Sigmoid colon (tissue), 7 donors: Measurements from ENCODE around the gene TCAP. TPM values are rescaled to one million over a fixed set of nuclear protein-coding genes. Genes with fewer than 3 reads are reported as not detected.
A peak's percentile ranks its signal among the peaks of the same experiment; 100 is the strongest.

ENCODE experiments used
- DNase-seq: peaks from one replicate; pipeline ENCODE4 v3.0.0-alpha.2; 2019
- H3K27ac ChIP-seq, 4 donors: fragments of 200-600 bp; sonication (generic); one replicate each; pipeline ENCODE4 v1.5.1; 2016 to 2019; ENCODE audit warnings: mild to moderate bottlenecking in 1 of 4
- H3K27me3 ChIP-seq, 3 donors: fragments of 200-600 bp; sonication (generic); one replicate each; pipeline ENCODE4 v1.5.1; 2019; ENCODE audit warnings: mild to moderate bottlenecking in 1 of 3
- H3K36me3 ChIP-seq, 4 donors: fragments of 200-600 bp; sonication (generic); one replicate each; pipeline ENCODE4 v1.5.1; 2016 to 2019
- H3K4me1 ChIP-seq, 4 donors: fragments of 200-600 bp; sonication (generic); one replicate each; pipeline ENCODE4 v1.5.1; 2017 to 2019
- H3K4me3 ChIP-seq, 4 donors: fragments of 200-600 bp; sonication (generic); one replicate each; pipeline ENCODE4 v1.5.1; 2017 to 2019; ENCODE audit warnings: mild to moderate bottlenecking in 2 of 4, moderate library complexity in 1 of 4
- H3K9me3 ChIP-seq, 4 donors: fragments of 200-600 bp in 3 of 4; sonication (generic) in 3 of 4; one replicate each; pipeline versions ENCODE4 v1.5.1 to v1.6.1; 2013 to 2019
- CTCF ChIP-seq, 4 experiments: fragments of 450-650 bp in 3 of 4; fragments of 200-600 bp in 1 of 4; IDR thresholded peaks; one replicate each; pipeline ENCODE4 v1.5.1; 2016 to 2019; ENCODE audit warnings: antibody characterized with exemption in 4 of 4, mild to moderate bottlenecking in 3 of 4, moderate library complexity in 2 of 4
- EP300 ChIP-seq, 4 donors: sonication (generic); formaldehyde crosslinking; IDR thresholded peaks; one replicate each; pipeline ENCODE4 v1.6.1; 2017; ENCODE audit warnings: antibody characterized with exemption in 4 of 4
- POLR2A ChIP-seq, 2 donors: fragments of 450-650 bp; IDR thresholded peaks; one replicate each; pipeline ENCODE4 v1.6.1; 2016; ENCODE audit warnings: antibody characterized with exemption in 2 of 2, mild to moderate bottlenecking in 2 of 2, moderate library complexity in 2 of 2
- POLR2AphosphoS5 ChIP-seq, 4 donors: sonication (generic); formaldehyde crosslinking; IDR thresholded peaks; one replicate each; pipeline ENCODE4 v1.6.1; 2017; ENCODE audit warnings: antibody characterized with exemption in 4 of 4
- WGBS, 2 donors: extraction: QIAGEN DNeasy Blood & Tissue Kit; methylation state at CpG; one replicate each; pipeline ENCODE4 v1.1.7; 2013; 5-methylcytosine and 5-hydroxymethylcytosine counted together
- intact Hi-C: fragments of 100-400 bp; cut with DNase I; formaldehyde crosslinking; loops from one replicate; pipeline ENCODE4 v1.15.1; 2023
- polyA plus RNA-seq, 3 donors: library from polyadenylated mRNA; stranded (reverse); fragments of 200-250 nt; gene quantifications; one replicate each; pipeline ENCODE4 v1.2.3, GENCODE V29; 2013
- total RNA-seq, 4 donors: library from RNA; depleted of rRNA; stranded (reverse); fragments of >200 nt; gene quantifications; one replicate each; pipeline ENCODE4 v1.1.0, GENCODE V29; 2016
- donor health status: healthy with polysubstance abuse.
- donor health status: Bipolar disorder and iron deficiency.
- donor health status: healthy.

TCAP gene
- total and polyA plus RNA-seq, 7 donors: 0.49 to 3.5 (median 1.1) TPM; not detected in 1

GRCh38 chr17:39632153-39632941 is 32.8 kb upstream of the TCAP start:
- WGBS, 2 donors: 7 to 36% methylated on average over 13 of the region's 13 CpGs
- H3K36me3 ChIP-seq: no peaks in the 10 kb centered on the region
- TF ChIP-seq POLR2A (IDR thresholded peaks at IDR 0.05) (peak in 1 of 2 donors; percentile 20), EP300 (IDR thresholded peaks at IDR 0.05) (no peak), POLR2AphosphoS5 (IDR thresholded peaks at IDR 0.05) (peak in 1 of 4 donors; percentile 14)
- peak overlapping the region in 3 of 4 donors; percentile 14 to 52 (median 38) for H3K27ac ChIP-seq
- peaks cover 0 to 29% (median 15%) of the 10 kb centered on the region in 4 donors for H3K4me1 ChIP-seq
- peaks cover 10 to 39% (median 29%) of the 10 kb centered on the region in 3 donors for H3K27me3 ChIP-seq
- no peak overlapping the region for H3K4me3 ChIP-seq
- DNase-seq: peak; percentile 72
- intact Hi-C loops: no loop called here
- no peaks in the 10 kb centered on the region for H3K9me3 ChIP-seq

GRCh38 chr17:39633570-39634183 is 31.5 kb upstream of the TCAP start:
- intact Hi-C loops: no loop called here
- 36 to 75% methylated on average over 8 of the region's 8 CpGs for WGBS, 2 donors
- DNase-seq: no peak
- no peak overlapping the region for H3K4me3 ChIP-seq
- H3K27me3 ChIP-seq: peaks cover 0 to 26% (median 17%) of the 10 kb centered on the region in 3 donors
- peak overlapping the region in 2 of 4 donors; percentile 0 to 55 for H3K27ac ChIP-seq
- H3K9me3 ChIP-seq: no peaks in the 10 kb centered on the region
- TF ChIP-seq CTCF (IDR thresholded peaks at IDR 0.05): no peak
- no peak for TF ChIP-seq POLR2AphosphoS5 (IDR thresholded peaks at IDR 0.05)
- no peak for TF ChIP-seq POLR2A (IDR thresholded peaks at IDR 0.05)
- TF ChIP-seq EP300 (IDR thresholded peaks at IDR 0.05): no peak
- H3K4me1 ChIP-seq: peaks cover 0 to 40% (median 25%) of the 10 kb centered on the region in 4 donors
- H3K36me3 ChIP-seq: no peaks in the 10 kb centered on the region

- Histone ChIP-seq H3K27me3 (peaks cover 0 to 19% (median 11%) of the 10 kb centered on the region in 3 donors), H3K36me3 (no peaks in the 10 kb centered on the region), H3K4me3 (no peak overlapping the region), H3K4me1 (peaks cover 0 to 48% (median 33%) of the 10 kb centered on the region in 4 donors), H3K27ac (peak overlapping the region in 2 of 4 donors; percentile 7 to 37), H3K9me3 (no peaks in the 10 kb centered on the region)
- 34 to 45% methylated on average over 2 of the region's 2 CpGs for WGBS, 2 donors
- intact Hi-C loops: no loop called here
- no peak for DNase-seq
- TF ChIP-seq POLR2A (IDR thresholded peaks at IDR 0.05): no peak
- TF ChIP-seq EP300 (IDR thresholded peaks at IDR 0.05): no peak
- no peak for TF ChIP-seq POLR2AphosphoS5 (IDR thresholded peaks at IDR 0.05)
- TF ChIP-seq CTCF (IDR thresholded peaks at IDR 0.05): peak; percentile 62 to 77 (median 64)
These were observed 30.7 kb upstream of the TCAP start for GRCh38 chr17:39634384-39634871.

GRCh38 chr17:39635614-39636176 is 29.5 kb upstream of the TCAP start:
- DNase-seq: no peak
- no peak overlapping the region for H3K27ac ChIP-seq
- intact Hi-C loops: loop anchor here (2.0 kb wide), 2 partner anchors 95 to 119 kb away; partner anchors contain the start of gene MIEN1
- WGBS, 2 donors: 77 to 88% methylated on average over 8 of the region's 8 CpGs
- TF ChIP-seq CTCF (IDR thresholded peaks at IDR 0.05) (no peak), POLR2AphosphoS5 (IDR thresholded peaks at IDR 0.05) (no peak), POLR2A (IDR thresholded peaks at IDR 0.05) (no peak), EP300 (IDR thresholded peaks at IDR 0.05) (no peak)
- H3K27me3 ChIP-seq: peaks cover 0 to 13% (median 0%) of the 10 kb centered on the region in 3 donors
- no peaks in the 10 kb centered on the region for H3K9me3 ChIP-seq
- H3K36me3 ChIP-seq: no peaks in the 10 kb centered on the region
- H3K4me3 ChIP-seq: no peak overlapping the region
- H3K4me1 ChIP-seq: peaks cover 0 to 60% (median 43%) of the 10 kb centered on the region in 4 donors
